Measurements from ENCODE around the gene PTPRCAP.

Gene PTPRCAP

DNA sequence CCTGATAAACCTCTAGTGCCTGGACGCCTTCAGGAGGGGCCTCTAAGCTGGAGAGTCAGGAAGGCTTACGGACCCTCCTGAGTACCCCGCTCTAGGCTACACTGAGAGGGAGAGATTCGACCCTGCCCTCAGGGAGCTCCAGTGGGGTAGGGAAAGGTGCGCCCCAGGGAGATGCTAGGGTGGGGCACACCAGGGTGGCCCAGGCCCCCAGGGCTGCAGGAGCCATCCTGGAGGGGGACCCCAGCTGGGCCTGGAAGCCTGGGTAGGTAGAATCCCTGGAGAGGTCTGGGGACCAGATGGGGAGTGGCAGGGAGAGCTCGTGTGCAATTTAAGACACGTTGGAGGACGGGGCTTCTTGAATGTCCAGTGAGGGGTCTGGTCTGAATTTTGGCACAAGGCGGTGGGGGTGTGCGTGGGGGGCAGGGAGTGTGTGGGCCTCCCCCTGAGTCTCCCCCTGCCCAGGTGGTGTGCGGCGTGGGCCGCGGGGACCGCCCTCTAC, 17.3 kb downstream of the PTPRCAP start:
- peak overlapping the region; percentile 76 for H3K4me3 Mint-ChIP-seq
- DNase-seq = no peak
- peaks cover 36% of the 10 kb centered on the region for H3K27me3 Mint-ChIP-seq
- no peaks in the 10 kb centered on the region for H3K36me3 Mint-ChIP-seq
- peak overlapping the region; percentile 56 for H3K27ac Mint-ChIP-seq
- CTCF ChIA-PET = interaction anchor here (1.6 to 2.4 kb wide), 2 partner anchors 18 to 19 kb away, joined by 6 to 9 read pairs; partner anchors contain the start of genes PPP1CA and PTPRCAP
- peaks cover 65% of the 10 kb centered on the region for H3K4me1 Mint-ChIP-seq
- no peaks in the 10 kb centered on the region for H3K9me3 Mint-ChIP-seq

DNA sequence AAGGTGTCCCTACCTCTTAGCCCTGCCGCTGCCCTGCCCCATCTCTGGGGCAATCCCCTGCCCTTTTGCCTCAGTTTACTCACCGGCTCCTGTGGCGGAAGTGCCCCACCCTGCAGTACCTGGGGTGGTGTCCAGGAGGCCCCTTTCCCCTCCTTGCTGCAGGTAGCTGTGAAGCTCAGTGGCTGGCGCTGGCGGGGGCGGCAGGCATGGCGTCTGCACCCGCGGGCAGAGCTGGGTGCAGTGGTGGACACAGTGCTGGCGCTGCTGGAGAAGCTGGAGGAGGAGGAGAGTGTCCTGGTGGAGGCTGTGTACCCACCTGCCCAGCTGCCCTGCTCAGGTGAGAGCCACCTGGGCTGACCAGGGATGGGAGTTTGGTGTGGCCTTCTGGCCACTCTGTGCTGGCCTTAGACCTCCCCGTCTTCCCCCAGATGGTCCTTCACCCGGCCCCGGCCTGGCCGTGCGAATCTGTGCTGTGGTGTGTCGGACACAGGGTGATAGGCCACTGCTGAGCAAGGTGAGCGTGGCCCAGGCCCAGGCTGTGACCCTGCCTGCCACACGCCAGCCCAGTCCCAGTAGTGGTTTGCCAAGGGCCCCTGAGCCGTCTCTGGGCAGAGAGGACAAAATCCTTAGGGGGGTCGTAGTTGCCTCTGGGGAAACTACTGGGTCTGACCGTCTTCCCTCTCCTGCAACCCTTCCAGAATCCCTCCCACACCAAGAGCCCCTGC, 18.0 kb downstream of the PTPRCAP start:
- Mint-ChIP-seq H3K27ac (peak overlapping the region; percentile 65), H3K27me3 (peaks cover 43% of the 10 kb centered on the region), H3K9me3 (no peaks in the 10 kb centered on the region), H3K4me3 (peak overlapping the region; percentile 76), H3K36me3 (no peaks in the 10 kb centered on the region), H3K4me1 (peaks cover 62% of the 10 kb centered on the region)
- CTCF ChIA-PET = interaction anchor here (1.1 to 2.4 kb wide), 3 partner anchors 11 to 19 kb away, joined by 3 to 9 read pairs (median 6); partner anchors contain the start of genes PPP1CA and PTPRCAP
- DNase-seq = no peak

DNA sequence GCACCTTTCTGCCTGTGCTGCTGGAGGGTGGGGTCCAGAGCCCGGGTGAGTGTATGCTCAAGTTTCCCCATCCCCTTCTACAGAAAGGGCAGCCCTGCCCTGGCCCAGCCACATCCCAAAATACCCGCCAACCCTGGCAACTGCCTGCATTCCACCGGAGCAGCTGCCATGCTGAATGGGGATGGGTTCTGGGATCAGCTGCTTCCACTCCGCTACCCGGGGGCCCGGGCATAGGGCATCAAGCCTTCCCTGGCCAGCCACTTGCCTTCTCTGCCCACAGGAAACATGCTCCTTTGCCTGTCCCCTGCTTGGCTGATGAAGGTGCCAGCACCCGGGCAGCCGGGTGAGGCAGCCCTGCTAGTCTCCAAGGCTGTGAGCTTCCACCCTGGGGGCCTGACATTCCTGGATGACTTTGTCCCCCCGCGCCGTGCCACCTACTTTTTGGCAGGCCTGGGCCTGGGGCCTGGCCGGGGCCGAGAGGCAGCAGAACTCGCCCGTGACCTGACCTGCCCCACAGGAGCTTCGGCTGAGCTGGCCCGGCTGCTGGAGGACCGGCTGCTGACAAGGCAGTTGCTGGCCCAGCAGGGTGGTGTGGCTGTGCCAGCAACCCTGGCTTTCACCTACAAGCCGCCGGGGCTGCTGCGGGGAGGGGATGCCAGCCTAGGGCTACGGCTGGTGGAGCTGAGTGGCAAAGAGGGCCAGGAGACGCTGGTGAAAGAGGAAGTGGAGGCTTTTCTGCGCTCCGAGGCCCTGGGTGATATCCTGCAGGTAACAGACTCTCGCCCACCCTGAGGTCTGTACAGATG, 18.8 kb downstream of the PTPRCAP start:
- no peak for DNase-seq
- CTCF ChIA-PET = interaction anchor here (1.1 to 2.4 kb wide), 3 partner anchors 10 to 17 kb away, joined by 3 to 9 read pairs (median 6); partner anchors contain the start of gene PPP1CA
- Mint-ChIP-seq H3K4me1 (peaks cover 64% of the 10 kb centered on the region), H3K4me3 (peak overlapping the region; percentile 60), H3K27me3 (peaks cover 50% of the 10 kb centered on the region), H3K9me3 (no peaks in the 10 kb centered on the region), H3K27ac (peak overlapping the region; percentile 65), H3K36me3 (no peaks in the 10 kb centered on the region)

DNA sequence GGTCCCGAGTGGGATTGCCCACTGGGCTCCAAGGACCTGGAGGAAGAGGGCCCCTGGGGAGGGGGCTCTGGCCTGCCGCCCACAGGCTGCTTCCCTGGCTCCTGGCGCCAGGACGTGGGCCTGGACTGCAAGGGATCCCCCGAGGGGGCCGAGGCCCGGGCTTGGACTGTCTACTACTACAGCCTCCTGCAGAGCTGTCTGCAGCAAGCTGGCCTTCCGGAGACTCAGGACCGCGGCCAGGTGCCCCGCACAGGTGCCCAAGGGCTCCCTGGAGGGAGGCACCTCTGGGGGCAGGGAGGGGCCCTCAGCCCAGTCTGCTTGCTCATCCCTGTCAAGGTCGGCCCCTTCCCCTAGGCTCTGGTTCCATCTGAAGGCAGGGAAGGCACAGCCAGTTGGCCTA, 20.1 kb downstream of the PTPRCAP start:
- Mint-ChIP-seq H3K4me1 (peaks cover 69% of the 10 kb centered on the region), H3K36me3 (peaks cover 4% of the 10 kb centered on the region), H3K4me3 (no peak overlapping the region), H3K9me3 (no peaks in the 10 kb centered on the region), H3K27me3 (peaks cover 57% of the 10 kb centered on the region), H3K27ac (no peak overlapping the region)
- no peak for DNase-seq
- CTCF ChIA-PET = interaction anchor here (1.1 kb wide), 1 partner anchor 16 kb away, joined by 6 read pairs; the partner anchor contains the start of gene PPP1CA

DNA sequence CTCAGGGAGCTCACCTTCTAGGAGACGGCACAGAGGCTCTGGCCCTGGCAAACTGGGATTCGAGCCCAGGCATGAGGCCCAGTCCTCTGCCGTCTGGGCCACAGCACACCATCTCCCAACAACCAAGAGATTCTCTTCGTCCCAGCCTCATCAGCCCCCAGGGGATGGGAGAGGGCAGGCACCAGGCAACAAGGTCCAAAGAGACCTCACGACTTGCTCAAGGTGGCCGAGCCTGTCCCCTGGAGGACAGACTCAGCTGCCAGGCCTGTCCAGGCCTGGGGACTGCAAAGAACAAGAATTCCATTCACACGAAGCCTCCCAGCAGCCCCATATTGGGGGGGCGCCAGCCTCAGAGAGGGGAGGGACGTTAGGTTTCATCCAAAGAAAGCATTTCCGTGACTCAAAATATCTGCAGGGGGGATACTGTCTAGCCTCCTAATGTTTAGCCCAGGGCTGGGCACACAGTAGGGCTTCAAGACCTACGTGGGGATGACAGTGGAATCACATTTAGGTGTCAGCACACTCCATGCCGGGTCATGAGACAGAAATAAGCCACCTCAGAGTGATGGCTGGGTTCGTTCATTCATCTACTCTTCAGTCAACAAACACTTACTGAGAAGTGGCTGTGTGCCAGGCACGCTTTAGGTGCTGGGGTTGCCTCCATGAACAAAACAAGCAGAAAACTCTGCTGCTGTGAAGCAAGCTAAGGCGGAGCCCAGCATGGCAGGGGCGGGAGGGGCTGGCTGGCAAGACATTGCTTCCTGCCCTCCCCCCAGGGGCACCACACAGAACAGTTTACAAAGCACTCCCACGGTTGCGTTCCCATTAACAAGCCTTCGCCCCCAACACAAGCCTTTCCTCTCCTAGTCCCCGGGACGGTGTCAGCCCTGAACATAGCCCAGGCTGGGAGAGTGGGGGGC, 20.8 kb downstream of the PTPRCAP start:
- H3K27me3 Mint-ChIP-seq = peaks cover 57% of the 10 kb centered on the region
- H3K4me1 Mint-ChIP-seq = peaks cover 77% of the 10 kb centered on the region
- no peaks in the 10 kb centered on the region for H3K9me3 Mint-ChIP-seq
- peaks cover 4% of the 10 kb centered on the region for H3K36me3 Mint-ChIP-seq
- CTCF ChIA-PET = no interaction called here
- DNase-seq = peak; percentile 75
- peak overlapping the region; percentile 88 for H3K27ac Mint-ChIP-seq
- H3K4me3 Mint-ChIP-seq = peak overlapping the region; percentile 58

DNA sequence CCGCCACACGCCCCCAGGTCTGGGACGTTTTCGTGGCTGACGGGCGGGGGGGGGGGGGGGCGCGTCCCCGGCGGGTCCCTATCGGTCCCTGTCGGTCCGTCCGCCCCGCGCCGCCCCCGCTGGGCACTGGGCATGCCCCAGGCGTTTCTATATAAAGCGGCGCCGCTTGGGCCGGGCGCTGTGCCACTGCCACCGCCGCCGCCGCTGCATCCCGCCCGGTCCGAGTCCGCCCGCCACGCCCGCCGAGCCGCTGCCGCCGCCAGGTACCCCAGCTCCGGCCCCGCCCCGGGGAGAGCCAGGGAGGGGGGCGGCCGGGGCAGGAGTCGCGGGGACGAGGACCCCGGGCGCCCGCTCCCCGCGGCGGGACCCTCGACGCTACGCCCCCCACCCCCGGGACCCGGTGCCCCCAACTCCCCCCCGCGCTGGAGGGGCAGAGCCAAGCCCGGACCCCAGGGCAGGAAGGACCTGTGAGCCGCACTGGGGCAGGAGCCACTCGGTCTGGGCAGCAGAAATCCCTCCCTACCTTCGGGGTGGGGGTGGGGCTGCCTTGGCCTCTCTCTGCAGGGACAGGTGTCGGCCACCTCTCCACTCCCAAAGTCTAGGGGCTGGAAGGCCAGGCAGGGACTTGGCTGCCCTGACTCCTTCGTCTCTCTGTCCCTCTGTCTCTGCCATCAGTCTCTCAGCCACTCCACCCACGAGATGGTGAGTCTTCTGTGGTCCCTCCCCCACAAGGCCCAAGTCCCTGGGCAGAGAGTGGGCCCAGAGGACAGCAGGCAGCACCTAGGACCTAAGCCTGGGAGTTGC, 21.8 kb downstream of the PTPRCAP start, which contains the start of gene CARNS1:
TSS of gene CARNS1 (plus strand) at position 178 of the 804 bp plus-strand sequence. CDS start at position 700, 522 bp downstream.
- H3K4me3 Mint-ChIP-seq = peak within 1 kb of the TSS; percentile 59
- no peak for DNase-seq
- H3K27me3 Mint-ChIP-seq = peaks cover 54% of the 10 kb centered on the region

DNA sequence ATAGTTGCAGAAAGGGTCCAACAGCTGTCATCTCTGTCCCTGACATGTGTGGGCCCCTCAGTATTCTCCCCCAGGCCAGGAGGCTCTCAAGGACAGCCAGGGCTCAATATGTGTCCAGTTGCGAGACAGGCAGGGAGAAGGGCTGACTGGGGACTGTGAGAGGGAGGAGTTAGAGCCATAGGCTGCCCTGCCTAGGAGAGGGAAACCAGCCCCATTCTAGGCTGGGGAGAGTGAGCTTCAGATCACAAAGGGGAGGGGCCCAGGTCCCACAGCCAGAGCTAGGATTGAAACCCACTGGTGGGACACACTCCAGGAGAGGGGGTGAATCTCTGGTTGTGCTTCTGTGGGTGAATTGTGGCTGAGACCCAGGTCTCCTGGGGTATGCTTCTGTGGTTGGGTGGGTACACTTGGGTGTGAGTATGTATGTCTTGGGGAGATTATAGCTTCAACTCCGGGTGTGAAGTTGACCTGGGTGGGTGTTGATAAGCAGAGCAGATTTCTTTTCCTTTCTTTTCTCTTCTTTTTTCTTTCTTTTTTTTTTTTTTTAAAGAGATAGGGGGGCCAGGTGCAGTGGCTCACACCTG, 24.1 kb downstream of the PTPRCAP start:
- DNase-seq = no peak
- peak overlapping the region; percentile 28 for H3K27ac Mint-ChIP-seq
- no peak overlapping the region for H3K4me3 Mint-ChIP-seq
- peaks cover 82% of the 10 kb centered on the region for H3K4me1 Mint-ChIP-seq
- H3K9me3 Mint-ChIP-seq = no peaks in the 10 kb centered on the region
- CTCF ChIA-PET = interaction anchor here (1.1 to 1.8 kb wide), 2 partner anchors 9 to 31 kb away, joined by 3 to 5 read pairs; partner anchors contain the start of gene TBC1D10C
- peaks cover 39% of the 10 kb centered on the region for H3K27me3 Mint-ChIP-seq
- H3K36me3 Mint-ChIP-seq = peaks cover 25% of the 10 kb centered on the region

More for the DNA sequence above, 21.8 kb downstream of the PTPRCAP start, which contains the start of gene CARNS1:
- peaks cover 7% of the 10 kb centered on the region for H3K36me3 Mint-ChIP-seq
- peaks cover 82% of the 10 kb centered on the region for H3K4me1 Mint-ChIP-seq
- no peaks in the 10 kb centered on the region for H3K9me3 Mint-ChIP-seq
- CTCF ChIA-PET = no interaction called here
- H3K27ac Mint-ChIP-seq = peak within 1 kb of the TSS; percentile 88

DNA sequence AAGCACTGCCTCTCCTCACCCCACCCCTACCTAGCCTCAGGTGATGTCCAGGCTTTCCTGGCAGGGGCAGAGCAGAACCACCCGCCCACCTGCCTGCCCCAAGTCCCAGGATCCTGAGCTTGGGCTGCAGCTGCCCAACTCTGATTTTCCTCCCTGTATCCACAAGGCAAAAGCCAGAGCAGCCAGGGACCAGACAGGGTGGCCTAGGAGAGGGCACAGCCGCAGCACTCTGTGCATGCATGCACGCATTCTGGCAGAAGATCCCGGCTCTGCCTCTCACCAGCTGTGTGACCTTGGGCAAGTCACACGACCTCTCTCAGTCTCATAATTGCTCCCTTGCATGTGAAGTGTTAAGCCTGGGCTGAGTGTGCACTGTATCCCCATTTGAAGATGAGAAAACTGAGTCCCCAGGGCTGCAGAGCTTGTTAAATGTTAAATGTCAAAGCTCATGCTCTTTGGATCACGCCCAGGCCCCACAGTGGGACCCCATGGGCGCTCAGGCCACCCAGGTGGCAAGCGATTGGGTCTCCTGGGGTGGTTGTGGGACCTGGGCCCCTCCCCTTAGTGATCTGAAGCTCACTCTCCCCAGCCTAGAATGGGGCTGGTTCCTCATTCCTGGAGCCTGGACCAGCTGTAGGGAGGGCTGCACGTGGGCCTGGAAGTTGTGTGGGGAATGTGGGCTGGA, 24.8 kb downstream of the PTPRCAP start:
- CTCF ChIA-PET = interaction anchor here (1.0 to 1.8 kb wide), 3 partner anchors 8 to 30 kb away, joined by 3 to 5 read pairs (median 3); partner anchors contain the start of gene TBC1D10C
- H3K4me3 Mint-ChIP-seq = no peak overlapping the region
- DNase-seq = no peak
- H3K27ac Mint-ChIP-seq = no peak overlapping the region
- peaks cover 32% of the 10 kb centered on the region for H3K36me3 Mint-ChIP-seq
- H3K4me1 Mint-ChIP-seq = peaks cover 82% of the 10 kb centered on the region
- H3K27me3 Mint-ChIP-seq = peaks cover 31% of the 10 kb centered on the region
- no peaks in the 10 kb centered on the region for H3K9me3 Mint-ChIP-seq

DNA sequence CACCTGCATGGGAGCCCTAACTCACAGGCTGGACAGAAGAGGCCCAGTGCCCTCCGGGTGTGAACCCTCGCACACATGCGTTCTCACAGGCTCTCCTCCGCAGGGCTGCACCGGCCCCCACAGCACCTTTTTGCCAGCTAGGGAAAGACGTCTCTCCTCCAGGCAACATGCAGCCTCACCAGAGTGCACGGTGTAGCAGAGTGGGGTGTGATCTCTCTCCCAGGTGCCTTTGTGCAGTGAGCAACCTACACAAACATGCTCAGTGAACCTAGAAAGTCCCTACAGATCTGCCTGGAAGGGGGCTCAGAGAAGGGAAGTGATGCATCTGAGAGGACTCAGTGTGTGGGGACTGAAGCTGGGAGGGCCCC, 25.7 kb downstream of the PTPRCAP start:
- Mint-ChIP-seq H3K36me3 (peaks cover 40% of the 10 kb centered on the region), H3K27me3 (peaks cover 31% of the 10 kb centered on the region), H3K4me1 (peaks cover 84% of the 10 kb centered on the region), H3K9me3 (no peaks in the 10 kb centered on the region), H3K4me3 (no peak overlapping the region), H3K27ac (peak overlapping the region; percentile 75)
- no peak for DNase-seq
- CTCF ChIA-PET = interaction anchor here (0.9 to 1.0 kb wide), 2 partner anchors 10 to 26 kb away, joined by 3 to 4 read pairs; partner anchors contain the start of gene PPP1CA

DNA sequence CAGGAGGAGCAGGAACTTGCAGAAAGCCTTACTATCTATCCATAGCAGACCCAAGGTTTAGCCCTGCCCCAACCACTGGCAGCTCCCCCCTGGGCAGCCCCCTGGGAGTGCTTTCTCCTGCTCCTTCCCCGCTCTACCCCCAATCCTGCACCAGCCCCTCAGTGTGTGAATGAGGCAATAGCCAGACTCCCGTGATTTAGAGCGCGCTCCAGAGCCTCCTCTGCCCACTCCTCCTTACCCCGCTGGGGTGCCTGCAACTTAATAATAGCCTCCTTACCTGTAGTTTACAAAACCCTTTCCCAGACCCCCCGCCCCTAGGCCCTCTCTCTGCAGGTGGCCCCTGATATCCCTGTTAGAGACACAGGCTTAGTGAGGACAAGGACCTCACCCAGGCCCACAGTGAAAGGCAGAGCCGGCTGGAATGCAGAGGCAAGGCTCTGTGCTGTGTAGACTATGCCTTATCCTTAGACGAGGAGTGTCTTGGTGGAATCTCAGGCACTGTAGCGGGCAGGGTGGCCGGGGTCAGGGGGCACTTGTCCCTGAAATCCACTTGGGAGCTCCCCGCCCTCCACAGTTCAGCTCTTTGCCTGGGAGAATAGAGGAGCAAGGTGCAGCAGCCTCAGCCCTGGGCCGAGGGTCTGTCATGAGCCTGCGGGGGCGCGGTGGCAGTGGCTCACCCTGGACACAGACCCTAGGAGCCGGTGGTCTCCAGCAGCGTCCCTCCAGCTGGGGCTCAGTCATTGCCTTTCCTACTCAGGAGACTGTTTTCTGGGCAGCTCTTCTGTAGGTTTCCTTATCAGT, 26.3 kb downstream of the PTPRCAP start:
- CTCF ChIA-PET = interaction anchor here (0.9 kb wide), 1 partner anchor 10 kb away, joined by 4 read pairs; the partner anchor contains the start of gene PPP1CA
- Mint-ChIP-seq H3K4me3 (peak overlapping the region; percentile 83), H3K36me3 (peaks cover 46% of the 10 kb centered on the region), H3K27me3 (peaks cover 26% of the 10 kb centered on the region), H3K4me1 (peaks cover 83% of the 10 kb centered on the region), H3K9me3 (no peaks in the 10 kb centered on the region), H3K27ac (peak overlapping the region; percentile 75)
- no peak for DNase-seq

DNA sequence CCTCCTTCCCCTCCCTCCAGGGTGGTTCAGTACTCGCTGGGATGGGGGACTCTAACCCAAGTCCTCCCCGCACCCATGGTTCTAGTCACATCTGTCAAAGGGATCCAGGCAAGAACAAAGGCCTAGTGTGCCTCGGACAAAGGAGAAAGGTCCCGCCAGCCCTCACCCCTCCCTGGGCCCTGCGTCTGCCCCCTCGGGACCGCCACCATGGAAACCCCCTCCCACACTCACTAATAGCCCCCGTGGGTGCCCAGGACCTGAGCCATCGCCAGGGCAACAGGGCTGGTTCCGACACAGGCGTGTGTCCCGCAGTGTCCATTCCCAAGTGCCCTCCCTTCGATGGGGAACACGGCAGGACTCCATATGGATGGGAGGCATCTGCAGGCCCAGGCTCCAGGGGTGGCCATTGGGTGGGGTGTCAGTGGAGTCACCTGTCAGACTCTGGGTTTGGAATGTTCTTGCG, 27.1 kb downstream of the PTPRCAP start:
- Mint-ChIP-seq H3K27ac (peak overlapping the region; percentile 95), H3K4me1 (peaks cover 86% of the 10 kb centered on the region), H3K36me3 (peaks cover 53% of the 10 kb centered on the region), H3K9me3 (no peaks in the 10 kb centered on the region), H3K4me3 (peak overlapping the region; percentile 83), H3K27me3 (peaks cover 22% of the 10 kb centered on the region)
- no peak for DNase-seq
- CTCF ChIA-PET = no interaction called here
